GM12892 (cell line): Measurements from ENCODE around the gene CNOT10.

Source experiments
- POLR2A ChIP-seq: IDR thresholded peaks from 2 replicates; pipeline ENCODE4 v1.6.1; 2011; ENCODE audit warnings: low read depth, low read length, control low read depth
- POLR2AphosphoS5 ChIP-seq: IDR thresholded peaks from 2 replicates; pipeline ENCODE4 v1.6.1; 2011; ENCODE audit warnings: low read depth, low read length, control low read depth
- TAF1 ChIP-seq: IDR thresholded peaks from 2 replicates; pipeline ENCODE4 v1.6.1; 2011; ENCODE audit warnings: low read depth, mild to moderate bottlenecking, control low read depth, low read length, borderline replicate concordance

GRCh38 chr3:32712506-32713055 is 27.6 kb downstream of the CNOT10 start:
- TF ChIP-seq POLR2A (no peak), POLR2AphosphoS5 (no peak), TAF1 (no peak)
